Measurements from ENCODE around the gene PTGDR2. TPM values are rescaled to one million over a fixed set of nuclear protein-coding genes. Genes with fewer than 3 reads are reported as not detected.
A peak's percentile ranks its signal among the peaks of the same experiment; 100 is the strongest.

Gene PTGDR2
- total and polyA plus RNA-seq, 2 donors (not counting 1 experiment from before 2014, with no cell fraction given): 0.33 to 2.4 TPM

DNA sequence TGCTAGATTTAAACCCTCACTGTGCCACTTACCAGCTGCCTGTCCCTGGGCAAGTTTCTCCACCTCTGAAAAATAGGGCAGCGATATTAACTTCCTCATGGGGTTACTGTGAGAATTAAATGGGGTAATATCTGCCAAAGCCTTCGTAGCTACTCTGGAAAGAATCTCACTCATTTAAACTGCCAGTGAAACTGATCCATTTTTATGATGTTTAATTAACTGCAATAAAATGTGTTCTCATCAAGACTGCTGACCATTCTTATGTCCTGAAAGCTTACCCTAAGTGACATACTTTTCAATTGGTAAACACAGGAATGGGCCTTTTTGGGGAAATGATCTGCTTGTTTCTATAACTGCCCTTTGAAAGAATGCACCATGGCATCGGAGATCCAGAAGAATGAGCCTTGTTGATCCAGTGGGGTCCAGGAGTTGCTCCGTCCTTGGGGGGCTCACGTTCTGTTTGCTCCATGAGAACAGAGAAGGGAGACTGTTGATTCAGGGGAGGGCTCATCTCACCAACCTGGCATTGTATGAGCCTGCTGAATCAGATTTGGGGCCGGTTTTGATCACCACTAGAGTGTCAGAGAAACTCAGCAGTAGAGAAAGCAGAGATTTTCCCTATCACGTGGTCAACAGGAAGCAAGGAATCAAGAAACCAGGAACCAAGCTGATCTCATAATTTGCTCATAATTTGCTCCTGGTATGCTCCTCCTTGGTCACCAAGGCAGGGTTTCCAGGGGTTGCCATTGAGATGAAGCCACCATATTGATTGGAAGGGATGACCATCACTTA, 20.8 kb downstream of the PTGDR2 start:
- Histone ChIP-seq H3K36me3 (ENCODE audit: control insufficient read depth, insufficient read depth, low read length) (no peaks in the 10 kb centered on the region), H3K9me3 (ENCODE audit: control insufficient read depth, insufficient read depth, low read depth, low read length) (no peaks in the 10 kb centered on the region), H3K27me3 (ENCODE audit: control insufficient read depth, insufficient read depth, low read length) (no peaks in the 10 kb centered on the region), H3K4me1 (ENCODE audit: control insufficient read depth, extremely low read depth, insufficient read depth, low read length) (peaks cover 2% of the 10 kb centered on the region), H3K4me3 (replicated peaks in 1 of 4; ENCODE audit: control extremely low read depth in 1 of 4, insufficient read depth in 1 of 4, low read depth in 3 of 4, low read length in 4 of 4) (no peak overlapping the region), H3K4me2 (ENCODE audit: extremely low read depth, insufficient read depth, low read length) (no peak overlapping the region), H3K9ac (ENCODE audit: insufficient read depth, low read length) (no peak overlapping the region), H4K20me1 (ENCODE audit: control insufficient read depth, extremely low read depth, insufficient read depth, low read length) (no peaks in the 10 kb centered on the region), H3K27ac (ENCODE audit: insufficient read depth, low read length) (no peak overlapping the region), H3K79me2 (ENCODE audit: control insufficient read depth, insufficient read depth, low read length) (no peaks in the 10 kb centered on the region), H2AFZ (ENCODE audit: low read length) (no peak overlapping the region)
- no peak for DNase-seq (ENCODE audit: low read depth in 2 of 2)
- TF ChIP-seq CTCF (conservative IDR thresholded peaks at IDR 0.05 in 1 of 2, IDR thresholded peaks at IDR 0.05 in 1 of 2; ENCODE audit: low read depth in 1 of 2, low read length in 2 of 2) (no peak), EZH2 (IDR thresholded peaks at IDR 0.05; ENCODE audit: low read length, missing control alignments) (no peak)

DNA sequence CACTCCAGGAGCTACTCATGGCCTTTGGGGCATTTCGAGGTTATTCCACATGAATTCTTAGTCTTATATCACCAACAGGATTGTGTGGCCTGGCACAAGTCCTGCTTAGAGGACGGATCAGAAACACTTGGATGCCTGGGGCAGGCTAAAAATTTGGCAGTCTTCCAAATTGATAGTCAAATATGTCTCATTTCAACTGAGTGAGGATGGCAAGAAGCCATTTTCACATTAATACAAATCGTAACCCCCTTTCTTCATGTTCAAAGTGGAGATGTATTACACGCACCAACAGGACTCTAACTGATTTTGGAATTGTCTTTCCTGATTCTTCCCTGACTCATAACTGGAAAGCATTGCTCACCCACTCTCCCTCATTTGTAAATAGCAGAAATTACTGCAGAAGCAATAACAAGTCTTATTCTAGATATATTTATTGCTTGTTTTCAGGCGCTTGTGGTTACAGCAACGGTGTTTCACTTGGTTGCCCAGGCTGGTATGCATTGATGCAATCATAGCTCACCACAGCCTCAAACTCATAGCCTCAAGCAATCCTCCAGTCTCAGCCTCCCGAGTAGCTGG, 24.2 kb downstream of the PTGDR2 start:
- peak; percentile 32 to 51 for DNase-seq (ENCODE audit: low read depth in 2 of 2)
- H3K4me1 ChIP-seq (ENCODE audit: control insufficient read depth, extremely low read depth, insufficient read depth, low read length): peaks cover 2% of the 10 kb centered on the region
- no peak overlapping the region for H3K4me3 ChIP-seq (replicated peaks in 1 of 4; ENCODE audit: control extremely low read depth in 1 of 4, insufficient read depth in 1 of 4, low read depth in 3 of 4, low read length in 4 of 4)
- no peak overlapping the region for H3K9ac ChIP-seq (ENCODE audit: insufficient read depth, low read length)
- H4K20me1 ChIP-seq (ENCODE audit: control insufficient read depth, extremely low read depth, insufficient read depth, low read length): no peaks in the 10 kb centered on the region
- H3K27ac ChIP-seq (ENCODE audit: insufficient read depth, low read length): no peak overlapping the region
- H3K79me2 ChIP-seq (ENCODE audit: control insufficient read depth, insufficient read depth, low read length): no peaks in the 10 kb centered on the region
- no peak for TF ChIP-seq CTCF (conservative IDR thresholded peaks at IDR 0.05 in 1 of 2, IDR thresholded peaks at IDR 0.05 in 1 of 2; ENCODE audit: low read depth in 1 of 2, low read length in 2 of 2)
- no peak overlapping the region for H2AFZ ChIP-seq (ENCODE audit: low read length)
- no peaks in the 10 kb centered on the region for H3K9me3 ChIP-seq (ENCODE audit: control insufficient read depth, insufficient read depth, low read depth, low read length)
- peaks cover 12% of the 10 kb centered on the region for H3K27me3 ChIP-seq (ENCODE audit: control insufficient read depth, insufficient read depth, low read length)
- H3K36me3 ChIP-seq (ENCODE audit: control insufficient read depth, insufficient read depth, low read length): no peaks in the 10 kb centered on the region
- H3K4me2 ChIP-seq (ENCODE audit: extremely low read depth, insufficient read depth, low read length): no peak overlapping the region

DNA sequence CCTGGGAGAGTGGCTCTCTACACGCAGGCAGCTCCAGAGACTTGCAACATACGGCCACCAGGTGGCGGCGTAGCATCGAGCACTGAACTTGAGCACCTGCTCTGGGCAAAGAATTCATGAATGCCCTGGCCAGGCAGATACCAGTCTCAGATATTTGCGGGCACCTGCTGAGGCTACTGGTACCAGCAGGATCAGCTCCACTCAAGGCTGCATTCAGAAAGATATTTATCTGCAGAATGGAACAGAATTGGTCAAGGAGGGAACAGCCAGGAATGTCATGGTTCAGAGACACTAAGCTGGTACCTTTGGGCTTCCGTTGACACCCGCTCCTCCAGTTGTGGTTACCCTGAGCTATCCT, 24.6 kb downstream of the PTGDR2 start:
- DNase-seq (ENCODE audit: low read depth in 2 of 2): peak; percentile 55 to 75
- Histone ChIP-seq H3K9me3 (ENCODE audit: control insufficient read depth, insufficient read depth, low read depth, low read length) (no peaks in the 10 kb centered on the region), H3K27me3 (ENCODE audit: control insufficient read depth, insufficient read depth, low read length) (peaks cover 12% of the 10 kb centered on the region), H3K4me3 (replicated peaks in 1 of 4; ENCODE audit: control extremely low read depth in 1 of 4, insufficient read depth in 1 of 4, low read depth in 3 of 4, low read length in 4 of 4) (no peak overlapping the region), H3K36me3 (ENCODE audit: control insufficient read depth, insufficient read depth, low read length) (no peaks in the 10 kb centered on the region), H3K9ac (ENCODE audit: insufficient read depth, low read length) (no peak overlapping the region), H4K20me1 (ENCODE audit: control insufficient read depth, extremely low read depth, insufficient read depth, low read length) (no peaks in the 10 kb centered on the region), H3K4me1 (ENCODE audit: control insufficient read depth, extremely low read depth, insufficient read depth, low read length) (peaks cover 2% of the 10 kb centered on the region), H2AFZ (ENCODE audit: low read length) (no peak overlapping the region), H3K27ac (ENCODE audit: insufficient read depth, low read length) (no peak overlapping the region), H3K79me2 (ENCODE audit: control insufficient read depth, insufficient read depth, low read length) (no peaks in the 10 kb centered on the region), H3K4me2 (ENCODE audit: extremely low read depth, insufficient read depth, low read length) (no peak overlapping the region)
- TF ChIP-seq EZH2 (IDR thresholded peaks at IDR 0.05; ENCODE audit: low read length, missing control alignments): no peak
- TF ChIP-seq CTCF (conservative IDR thresholded peaks at IDR 0.05 in 1 of 2, IDR thresholded peaks at IDR 0.05 in 1 of 2; ENCODE audit: low read depth in 1 of 2, low read length in 2 of 2): peak; percentile 89 to 94

All from fibroblast of lung (primary cell).